Fibroblast of mammary gland (primary cell): Measurements from ENCODE around the gene SLC44A3.

Experiments
- DNase-seq: peaks from one replicate; pipeline ENCODE4 v3.0.0-alpha.2; 2010; ENCODE audit warnings: low read depth
- H3K4me3 ChIP-seq: 2 replicates; pipeline ENCODE4 v1.5.1; 2011; ENCODE audit warnings: low read depth, mild to moderate bottlenecking, low read length, moderate library complexity; ENCODE audit not compliant: control insufficient read depth
- TF ChIP-seq, protein P1 (sequence below): conservative IDR thresholded peaks from 2 replicates; pipeline ENCODE4 v1.5.1; 2011; ENCODE audit warnings: low read depth, low read length, inconsistent platforms; ENCODE audit not compliant: control insufficient read depth, insufficient read depth

Gene SLC44A3

DNA sequence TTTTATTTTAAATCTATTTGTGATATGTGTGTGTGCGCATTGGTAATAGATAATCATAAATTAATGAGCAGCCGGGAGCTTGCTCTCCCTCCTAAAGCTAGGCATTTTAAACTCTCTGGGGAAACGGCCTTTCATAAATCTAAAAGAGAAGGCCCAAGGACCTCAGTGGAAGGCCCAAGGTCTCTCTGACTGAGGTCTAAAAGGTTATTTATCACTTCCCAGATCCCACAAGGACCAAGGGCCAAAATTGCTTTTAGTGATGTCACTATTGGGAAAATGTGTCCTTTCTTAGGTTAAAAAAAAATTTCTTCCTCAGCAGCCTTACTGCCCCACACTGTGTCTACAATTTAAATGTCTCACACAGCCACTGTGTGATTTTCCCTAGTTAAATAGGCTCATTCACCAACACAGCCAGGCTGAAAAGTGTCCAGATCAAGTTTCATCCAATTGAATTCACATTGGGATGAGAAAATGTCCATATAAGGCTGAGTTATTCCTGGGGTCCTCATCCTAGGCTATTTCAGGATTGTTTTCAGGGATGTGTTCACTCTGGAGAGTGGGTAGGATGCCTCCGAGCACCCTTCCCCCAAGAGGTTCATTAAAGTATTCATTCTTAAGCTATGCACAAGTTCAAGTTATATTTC lies 46.1 kb downstream of the SLC44A3 start:
- TF ChIP-seq, protein P1, sequence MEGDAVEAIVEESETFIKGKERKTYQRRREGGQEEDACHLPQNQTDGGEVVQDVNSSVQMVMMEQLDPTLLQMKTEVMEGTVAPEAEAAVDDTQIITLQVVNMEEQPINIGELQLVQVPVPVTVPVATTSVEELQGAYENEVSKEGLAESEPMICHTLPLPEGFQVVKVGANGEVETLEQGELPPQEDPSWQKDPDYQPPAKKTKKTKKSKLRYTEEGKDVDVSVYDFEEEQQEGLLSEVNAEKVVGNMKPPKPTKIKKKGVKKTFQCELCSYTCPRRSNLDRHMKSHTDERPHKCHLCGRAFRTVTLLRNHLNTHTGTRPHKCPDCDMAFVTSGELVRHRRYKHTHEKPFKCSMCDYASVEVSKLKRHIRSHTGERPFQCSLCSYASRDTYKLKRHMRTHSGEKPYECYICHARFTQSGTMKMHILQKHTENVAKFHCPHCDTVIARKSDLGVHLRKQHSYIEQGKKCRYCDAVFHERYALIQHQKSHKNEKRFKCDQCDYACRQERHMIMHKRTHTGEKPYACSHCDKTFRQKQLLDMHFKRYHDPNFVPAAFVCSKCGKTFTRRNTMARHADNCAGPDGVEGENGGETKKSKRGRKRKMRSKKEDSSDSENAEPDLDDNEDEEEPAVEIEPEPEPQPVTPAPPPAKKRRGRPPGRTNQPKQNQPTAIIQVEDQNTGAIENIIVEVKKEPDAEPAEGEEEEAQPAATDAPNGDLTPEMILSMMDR, result no peak
- peak; percentile 26 for DNase-seq
- H3K4me3 ChIP-seq, result no peak overlapping the region

DNA sequence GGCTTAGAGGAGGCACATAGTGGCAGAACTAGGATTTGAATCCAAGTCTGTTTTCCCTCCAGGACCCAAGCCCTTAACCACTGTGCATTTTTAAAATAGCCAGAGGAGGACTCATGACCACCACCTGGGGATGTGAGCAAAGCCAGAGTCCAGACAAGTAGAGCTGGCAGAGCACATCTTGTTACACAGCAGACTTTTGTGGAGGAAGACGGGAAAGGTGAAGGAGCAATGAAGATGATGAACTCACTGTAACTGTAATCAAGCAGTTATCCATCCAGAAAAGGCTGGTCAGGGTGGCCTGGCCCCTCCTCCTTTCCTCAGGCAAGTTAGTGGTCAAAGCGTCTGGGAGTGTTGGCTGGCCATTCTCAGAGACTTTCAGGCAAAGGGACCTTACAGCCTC lies 50.9 kb downstream of the SLC44A3 start:
- H3K4me3 ChIP-seq, result no peak overlapping the region
- peak; percentile 16 for DNase-seq
- TF ChIP-seq, protein P1, result no peak

DNA sequence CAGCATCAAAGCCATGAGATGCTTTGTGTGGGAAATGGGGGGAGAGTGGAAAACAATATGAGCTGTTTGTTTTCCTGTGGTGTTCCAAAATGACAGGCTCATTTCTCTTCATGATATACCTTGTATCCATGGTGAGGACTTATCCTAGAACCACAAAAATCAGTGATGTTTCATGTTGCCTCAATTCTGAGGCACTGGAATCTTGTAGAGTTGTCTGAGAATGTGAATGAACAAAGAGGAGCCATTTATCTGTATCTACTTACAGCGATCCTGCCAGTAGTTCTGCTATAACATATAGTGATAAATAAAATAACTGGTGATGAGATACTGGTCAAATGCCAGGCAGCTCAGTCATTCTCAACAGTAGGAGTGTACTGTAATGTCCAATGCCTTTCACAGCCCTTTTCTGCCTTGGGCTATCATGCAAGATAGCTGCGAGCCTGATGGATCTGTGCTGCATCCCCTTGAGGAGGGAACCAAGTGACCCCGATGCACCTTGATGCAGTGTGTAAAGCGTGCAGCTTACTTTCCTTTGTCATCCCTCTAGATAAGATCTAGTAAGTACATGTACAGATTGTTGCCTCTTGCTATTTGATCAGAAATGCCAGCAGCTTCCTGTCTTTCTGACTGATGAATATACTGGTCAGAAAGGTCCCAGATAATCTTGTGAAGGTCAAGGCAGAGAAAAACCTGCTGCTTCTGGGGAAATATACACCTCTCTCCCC lies 52.8 kb downstream of the SLC44A3 start:
- H3K4me3 ChIP-seq, result no peak overlapping the region
- TF ChIP-seq, protein P1, result no peak
- DNase-seq, result no peak

DNA sequence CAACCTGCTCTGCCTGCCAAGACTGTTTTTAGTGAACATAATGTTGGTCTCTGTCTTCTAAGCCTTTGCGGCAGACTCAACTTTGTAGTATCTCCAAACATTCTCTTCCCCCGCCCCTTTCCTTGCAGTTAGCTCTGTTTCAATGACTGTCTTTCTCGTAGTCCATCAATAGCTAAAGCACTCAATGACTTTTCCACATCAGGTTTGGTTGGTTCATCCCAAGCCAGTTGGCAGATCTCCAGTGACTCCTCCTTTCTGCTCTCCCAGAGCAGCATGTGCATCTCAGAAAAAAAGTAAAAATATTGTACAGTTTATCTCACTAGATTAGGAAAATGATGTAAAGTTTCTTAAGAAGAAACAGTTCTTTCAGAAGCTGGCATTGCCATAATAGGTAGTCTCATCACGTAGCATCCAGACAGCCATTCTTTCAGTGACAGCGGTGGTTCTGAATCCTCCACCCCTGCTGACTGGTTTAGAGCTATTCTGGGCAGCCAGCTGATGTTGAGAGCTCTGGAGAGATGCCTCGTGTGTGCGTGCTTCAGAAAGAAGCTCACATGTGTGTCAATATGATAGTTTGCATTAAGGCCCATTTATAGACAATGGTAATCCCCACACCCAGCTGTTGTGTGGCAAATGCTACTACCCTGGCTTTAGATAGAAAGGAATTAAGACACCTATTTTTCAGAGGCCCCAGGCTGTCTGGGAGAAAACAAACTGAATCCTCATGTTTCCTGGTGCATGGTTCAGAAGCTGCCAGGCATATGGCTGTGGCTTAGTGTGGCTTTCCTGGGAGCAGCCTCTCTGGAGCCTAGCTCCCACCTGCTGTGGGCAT lies 53.6 kb downstream of the SLC44A3 start:
- no peak overlapping the region for H3K4me3 ChIP-seq
- DNase-seq, result peak; percentile 41
- TF ChIP-seq, protein P1, result no peak

GRCh38 chr1:94874423-94874822 lies 54.3 kb downstream of the SLC44A3 start:
- TF ChIP-seq, protein P1, result no peak
- no peak overlapping the region for H3K4me3 ChIP-seq
- no peak for DNase-seq

DNA sequence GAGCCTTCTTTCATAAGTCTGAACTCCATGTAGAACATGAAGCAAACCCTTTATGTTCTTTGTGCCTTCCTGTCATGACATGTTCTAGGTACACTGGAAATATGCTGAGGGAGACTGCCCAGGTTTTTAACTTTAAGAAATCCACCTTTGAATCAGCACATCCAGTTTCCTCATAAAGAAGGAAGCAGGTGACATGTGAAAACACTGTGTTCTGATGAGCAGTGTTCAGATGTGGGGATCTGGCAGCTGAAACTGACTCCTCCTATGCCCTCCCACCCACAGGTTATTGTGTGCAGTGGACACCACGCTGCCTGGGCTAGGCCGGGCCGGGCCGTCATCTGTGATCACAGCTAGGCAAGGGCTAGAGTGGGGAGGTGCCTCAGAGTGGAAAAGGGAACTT lies 55.6 kb downstream of the SLC44A3 start:
- TF ChIP-seq, protein P1, result no peak
- no peak for DNase-seq
- no peak overlapping the region for H3K4me3 ChIP-seq
